ENCODE results near the gene SHB.

Gene SHB

GRCh38 chr9:38030658-38031057, 38.4 kb downstream of the SHB start:
- no peak for TF ChIP-seq EZH2 (optimal IDR thresholded peaks at IDR 0.05; ENCODE audit: low read depth, low read length)
- TF ChIP-seq CTCF (IDR thresholded peaks at IDR 0.05; ENCODE audit: low read length) = no peak; the same call in 1 of the 2 replicates
- no peak for TF ChIP-seq EZH2phosphoT487 (IDR thresholded peaks at IDR 0.05; ENCODE audit: low read length)
- no peaks in the 10 kb centered on the region for H3K4me1 ChIP-seq (ENCODE audit: low read length)
- H4K20me1 ChIP-seq (ENCODE audit: insufficient read depth, low read length) = no peaks in the 10 kb centered on the region
- H3K79me2 ChIP-seq (ENCODE audit: low read length) = no peaks in the 10 kb centered on the region
- no peaks in the 10 kb centered on the region for H3F3A ChIP-seq (ENCODE audit: insufficient read depth, low read length)
- no peaks in the 10 kb centered on the region for H3K9me2 ChIP-seq (replicated peaks; ENCODE audit: insufficient read depth, low read length)
- no peak overlapping the region for H2AFZ ChIP-seq (ENCODE audit: low read length)
- no peaks in the 10 kb centered on the region for H3K9me3 ChIP-seq (replicated peaks; ENCODE audit: insufficient read depth, low read length)
- DNase-seq = no peak
- no peak overlapping the region for H3K9ac ChIP-seq (ENCODE audit: low read length)
- H3K4me2 ChIP-seq (ENCODE audit: low read depth, low read length) = no peak overlapping the region
- H3K27ac ChIP-seq (ENCODE audit: low read length) = no peak overlapping the region
- H3K27me3 ChIP-seq (replicated peaks; ENCODE audit: insufficient read depth, low read length) = no peaks in the 10 kb centered on the region
- H3K36me3 ChIP-seq (replicated peaks; ENCODE audit: insufficient read depth, low read length) = no peaks in the 10 kb centered on the region
- no peak overlapping the region for H3K4me3 ChIP-seq (ENCODE audit: low read length)

DNA sequence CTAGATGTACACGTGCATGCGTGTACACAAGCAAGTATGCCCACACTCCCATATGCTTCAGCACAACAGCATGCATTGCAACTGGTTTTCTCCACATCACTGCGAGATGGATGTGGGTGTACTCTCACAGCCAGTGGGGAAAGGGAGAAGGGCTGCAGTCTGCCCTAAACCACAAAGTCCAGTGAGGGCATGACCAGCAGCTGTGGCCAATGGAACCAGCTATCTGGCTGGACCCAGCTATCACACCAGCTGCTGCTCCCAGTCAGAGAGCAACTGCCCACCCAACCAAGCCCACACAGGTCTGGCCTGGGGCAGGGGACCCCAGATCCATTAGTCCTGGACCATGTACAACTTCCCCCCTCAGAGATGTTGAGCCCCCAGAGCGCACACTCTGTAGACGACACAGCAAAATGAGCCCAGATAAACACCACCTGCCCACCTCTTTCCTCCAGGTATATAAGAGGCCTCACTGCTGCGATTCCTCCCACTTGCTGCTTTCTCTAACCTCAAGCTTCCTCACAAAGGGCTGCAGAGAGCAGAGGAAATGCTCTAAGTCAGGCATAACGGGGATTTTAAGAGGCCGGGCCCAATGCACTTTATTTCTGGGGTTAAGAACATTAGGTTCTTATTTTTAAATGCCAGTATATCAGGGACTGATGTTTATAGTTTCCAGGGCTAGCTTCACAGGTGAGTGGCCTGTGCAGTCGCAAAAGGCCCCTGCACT, 39.0 kb downstream of the SHB start:
- Histone ChIP-seq H3K4me2 (ENCODE audit: low read depth, low read length) (no peak overlapping the region), H3K27ac (ENCODE audit: low read length) (no peak overlapping the region), H3F3A (ENCODE audit: insufficient read depth, low read length) (no peaks in the 10 kb centered on the region), H3K9me3 (replicated peaks; ENCODE audit: insufficient read depth, low read length) (no peaks in the 10 kb centered on the region), H3K4me1 (ENCODE audit: low read length) (no peaks in the 10 kb centered on the region), H2AFZ (ENCODE audit: low read length) (no peak overlapping the region), H3K27me3 (replicated peaks; ENCODE audit: insufficient read depth, low read length) (no peaks in the 10 kb centered on the region), H3K79me2 (ENCODE audit: low read length) (no peaks in the 10 kb centered on the region), H4K20me1 (ENCODE audit: insufficient read depth, low read length) (no peaks in the 10 kb centered on the region), H3K9ac (ENCODE audit: low read length) (no peak overlapping the region), H3K9me2 (replicated peaks; ENCODE audit: insufficient read depth, low read length) (no peaks in the 10 kb centered on the region), H3K36me3 (replicated peaks; ENCODE audit: insufficient read depth, low read length) (no peaks in the 10 kb centered on the region), H3K4me3 (ENCODE audit: low read length) (no peak overlapping the region)
- DNase-seq = no peak
- no peak for TF ChIP-seq CTCF (IDR thresholded peaks at IDR 0.05; ENCODE audit: low read length)
- no peak for TF ChIP-seq EZH2phosphoT487 (IDR thresholded peaks at IDR 0.05; ENCODE audit: low read length)
- no peak for TF ChIP-seq EZH2 (optimal IDR thresholded peaks at IDR 0.05; ENCODE audit: low read depth, low read length)

- TF ChIP-seq CTCF (IDR thresholded peaks at IDR 0.05; ENCODE audit: low read length) (no peak), EZH2phosphoT487 (IDR thresholded peaks at IDR 0.05; ENCODE audit: low read length) (no peak), EZH2 (optimal IDR thresholded peaks at IDR 0.05; ENCODE audit: low read depth, low read length) (no peak)
- no peak overlapping the region for H3K27ac ChIP-seq (ENCODE audit: low read length)
- no peaks in the 10 kb centered on the region for H3K9me2 ChIP-seq (replicated peaks; ENCODE audit: insufficient read depth, low read length)
- no peak overlapping the region for H3K9ac ChIP-seq (ENCODE audit: low read length)
- no peaks in the 10 kb centered on the region for H3F3A ChIP-seq (ENCODE audit: insufficient read depth, low read length)
- H3K79me2 ChIP-seq (ENCODE audit: low read length) = no peaks in the 10 kb centered on the region
- no peaks in the 10 kb centered on the region for H3K9me3 ChIP-seq (replicated peaks; ENCODE audit: insufficient read depth, low read length)
- no peaks in the 10 kb centered on the region for H3K4me1 ChIP-seq (ENCODE audit: low read length)
- no peak for DNase-seq
- no peaks in the 10 kb centered on the region for H3K27me3 ChIP-seq (replicated peaks; ENCODE audit: insufficient read depth, low read length)
- no peaks in the 10 kb centered on the region for H4K20me1 ChIP-seq (ENCODE audit: insufficient read depth, low read length)
- no peak overlapping the region for H3K4me2 ChIP-seq (ENCODE audit: low read depth, low read length)
- H3K4me3 ChIP-seq (ENCODE audit: low read length) = no peak overlapping the region
- no peaks in the 10 kb centered on the region for H3K36me3 ChIP-seq (replicated peaks; ENCODE audit: insufficient read depth, low read length)
- no peak overlapping the region for H2AFZ ChIP-seq (ENCODE audit: low read length)
Observed at GRCh38 chr9:38027714-38028113, 41.3 kb downstream of the SHB start.
